ENCODE measurements around the gene CDC42. TPM values are rescaled to one million over a fixed set of nuclear protein-coding genes. Genes with fewer than 3 reads are reported as not detected.

The CDC42 gene
- polyA plus RNA-seq, 1 experiment, result 148 TPM

- CTCF ChIA-PET, result interaction anchor here (0.6 to 2.2 kb wide), 5 partner anchors 8 to 314 kb away, joined by 3 to 6 read pairs (median 5); no protein-coding TSS in a partner anchor
- H3K27me3 ChIP-seq (ENCODE audit: control insufficient read depth, insufficient read depth, low read length), result no peaks in the 10 kb centered on the region
- no peak for DNase-seq (ENCODE audit: low read depth)
- no peak for TF ChIP-seq CTCF (IDR thresholded peaks at IDR 0.05; ENCODE audit: insufficient read depth, low read depth, low read length)
- POLR2A ChIA-PET, result no interaction called here
- peaks cover 8% of the 10 kb centered on the region for H3K36me3 ChIP-seq (ENCODE audit: control insufficient read depth, insufficient read depth, low read length)
- no peak overlapping the region for H3K4me3 ChIP-seq (ENCODE audit: low read depth, low read length)
Observed at GRCh38 chr1:22101995-22102394, 49.5 kb downstream of the CDC42 start.

DNA sequence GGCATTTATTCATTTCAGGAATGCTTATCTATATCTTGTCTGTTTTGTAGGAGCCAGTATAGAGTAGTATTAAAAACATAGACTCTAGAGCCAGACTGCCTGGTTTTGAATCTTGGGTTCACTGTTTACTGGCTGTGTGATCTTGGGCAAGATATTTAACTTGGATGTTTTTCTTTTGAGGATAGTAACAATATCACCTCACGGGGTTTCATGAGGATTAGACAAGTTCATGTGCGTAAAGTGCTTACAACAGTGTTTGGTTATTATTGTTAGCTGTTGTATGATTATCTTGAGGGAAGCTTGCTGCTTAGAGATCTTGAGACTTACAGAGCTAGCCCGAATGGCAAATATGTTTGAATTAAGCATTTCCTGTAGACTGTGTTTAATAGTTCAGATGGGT, 50.2 kb downstream of the CDC42 start:
- Histone ChIP-seq H3K4me3 (ENCODE audit: low read depth, low read length) (no peak overlapping the region), H3K27me3 (ENCODE audit: control insufficient read depth, insufficient read depth, low read length) (no peaks in the 10 kb centered on the region), H3K36me3 (ENCODE audit: control insufficient read depth, insufficient read depth, low read length) (peaks cover 7% of the 10 kb centered on the region)
- DNase-seq (ENCODE audit: low read depth), result no peak
- ChIA-PET CTCF (interaction anchor here (1.1 to 1.2 kb wide), 3 partner anchors 9 to 313 kb away, joined by 3 to 7 read pairs (median 4); no protein-coding TSS in a partner anchor), POLR2A (no interaction called here)
- TF ChIP-seq CTCF (IDR thresholded peaks at IDR 0.05; ENCODE audit: insufficient read depth, low read depth, low read length), result no peak

- POLR2A ChIA-PET, result interaction anchor here (0.6 kb wide), 1 partner anchor 25 kb away, joined by 13 read pairs; no protein-coding TSS in a partner anchor
- H3K36me3 ChIP-seq (ENCODE audit: control insufficient read depth, insufficient read depth, low read length), result peaks cover 1% of the 10 kb centered on the region; the same call in 1 of the 2 replicates
Observed at GRCh38 chr1:22104094-22104493, 51.6 kb downstream of the CDC42 start.

DNA sequence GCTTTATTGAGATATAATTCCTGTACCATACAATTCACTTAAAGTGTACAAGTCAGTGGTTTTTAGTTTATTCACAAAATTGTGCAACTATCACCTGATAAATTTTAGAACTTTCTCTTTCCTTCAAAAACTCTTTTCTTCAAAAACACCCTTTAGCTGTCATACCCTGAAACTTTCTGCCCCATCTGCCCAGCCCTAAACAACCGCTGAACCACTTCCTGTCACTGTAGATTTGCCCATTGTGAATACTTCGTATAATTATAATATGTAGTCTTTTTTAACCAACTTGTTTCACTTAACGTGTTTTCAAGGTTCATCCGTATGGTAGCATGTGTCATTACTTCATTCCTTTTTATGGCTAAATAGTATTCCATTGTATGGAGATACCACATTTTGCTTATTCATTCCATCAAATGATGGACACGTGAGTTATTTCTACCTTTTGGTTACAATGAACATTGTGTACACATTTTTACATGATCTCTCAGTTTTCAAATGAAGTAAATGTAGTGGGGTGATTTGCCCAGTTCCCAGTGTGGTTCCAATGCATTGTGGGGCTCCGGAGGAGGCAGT, 52.4 kb downstream of the CDC42 start:
- H3K27me3 ChIP-seq (ENCODE audit: control insufficient read depth, insufficient read depth, low read length), result no peaks in the 10 kb centered on the region
- ChIA-PET CTCF (interaction anchor here (0.6 to 2.2 kb wide), 13 partner anchors 10 to 312 kb away, joined by 3 to 14 read pairs (median 5); no protein-coding TSS in a partner anchor), POLR2A (no interaction called here)
- no peak overlapping the region for H3K4me3 ChIP-seq (ENCODE audit: low read depth, low read length)
- no peak for DNase-seq (ENCODE audit: low read depth)
- 0 out of 2 replicates have a peak, but pooled peaks cover 1% of the 10 kb centered on the region for H3K36me3 ChIP-seq (ENCODE audit: control insufficient read depth, insufficient read depth, low read length)
- TF ChIP-seq CTCF (IDR thresholded peaks at IDR 0.05; ENCODE audit: insufficient read depth, low read depth, low read length), result no peak

More at GRCh38 chr1:22104094-22104493, 51.6 kb downstream of the CDC42 start:
- TF ChIP-seq CTCF (IDR thresholded peaks at IDR 0.05; ENCODE audit: insufficient read depth, low read depth, low read length), result no peak
- no peak for DNase-seq (ENCODE audit: low read depth)
- CTCF ChIA-PET, result interaction anchor here (1.9 to 2.2 kb wide), 3 partner anchors 11 to 313 kb away, joined by 11 to 14 read pairs (median 11); no protein-coding TSS in a partner anchor
- H3K27me3 ChIP-seq (ENCODE audit: control insufficient read depth, insufficient read depth, low read length), result no peaks in the 10 kb centered on the region
- H3K4me3 ChIP-seq (ENCODE audit: low read depth, low read length), result no peak overlapping the region

DNA sequence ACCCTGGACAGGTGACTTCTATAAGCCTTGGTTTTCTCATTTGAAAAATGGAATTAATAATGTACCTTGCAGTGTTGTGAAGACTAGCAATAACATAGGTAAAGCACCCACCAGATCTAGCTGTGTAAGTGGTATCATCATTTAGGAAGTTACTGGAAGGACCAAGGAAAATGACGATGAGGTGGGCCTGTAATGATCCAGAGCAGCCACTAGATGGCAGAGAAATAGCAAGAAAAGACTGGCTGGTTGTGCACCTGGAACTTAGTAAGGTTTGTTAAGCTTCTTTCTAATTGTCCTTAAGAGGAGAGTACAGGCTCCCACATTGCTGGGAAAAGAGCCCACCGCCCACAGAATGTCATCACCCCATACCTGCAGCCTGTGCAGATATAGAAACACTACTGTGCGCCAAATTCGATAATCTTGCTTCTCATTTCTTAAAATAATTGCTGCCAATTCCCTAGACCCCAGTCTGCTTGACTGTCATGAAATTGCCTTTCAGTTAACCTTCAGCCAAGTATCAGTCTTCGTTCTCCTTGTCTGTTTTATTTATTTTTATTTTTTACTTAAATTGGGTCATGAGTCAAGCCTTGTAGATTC, 53.2 kb downstream of the CDC42 start:
- POLR2A ChIA-PET, result no interaction called here
- no peak for DNase-seq (ENCODE audit: low read depth)
- Histone ChIP-seq H3K4me3 (ENCODE audit: low read depth, low read length) (no peak overlapping the region), H3K27me3 (ENCODE audit: control insufficient read depth, insufficient read depth, low read length) (no peaks in the 10 kb centered on the region), H3K36me3 (ENCODE audit: control insufficient read depth, insufficient read depth, low read length) (0 out of 2 replicates have a peak, but pooled peaks cover 1% of the 10 kb centered on the region)
- peak; percentile 85 for TF ChIP-seq CTCF (IDR thresholded peaks at IDR 0.05; ENCODE audit: insufficient read depth, low read depth, low read length)
- CTCF ChIA-PET, result interaction anchor here (0.6 to 2.2 kb wide), 13 partner anchors 9 to 311 kb away, joined by 3 to 14 read pairs (median 5); no protein-coding TSS in a partner anchor

All from BJ (cell line).